Activated naive CD4-positive, alpha-beta T cell treated with anti-CD3 and anti-CD28 coated beads, Interleukin-2, amount 10 ng/mL, durations not matched to agents 7 days and 5 days (primary cell): ENCODE measurements around the gene PRKCA.

Experiments used
- CTCF ChIA-PET: fragments of 350-600 bp; sonication (Branson Sonifier 250); formaldehyde crosslinking; loops from one replicate; lab custom pipeline; 2021; ENCODE audit warnings: antibody characterized with exemption; lab: Charles Lee
- DNase-seq: peaks from one replicate; pipeline ENCODE4 v3.0.0-alpha.2; 2020
- H3K27ac Mint-ChIP-seq: one replicate; pipeline ENCODE4 v1.8.0; 2021; ENCODE audit warnings: mild to moderate bottlenecking, moderate library complexity, mixed read lengths
- H3K27me3 Mint-ChIP-seq: one replicate; pipeline ENCODE4 v1.8.0; 2021; ENCODE audit warnings: mild to moderate bottlenecking, mixed read lengths
- H3K36me3 Mint-ChIP-seq: one replicate; pipeline ENCODE4 v1.8.0; 2021; ENCODE audit warnings: mixed read lengths
- H3K4me1 Mint-ChIP-seq: one replicate; pipeline ENCODE4 v1.8.0; 2021; ENCODE audit warnings: mixed read lengths
- H3K4me3 Mint-ChIP-seq: one replicate; pipeline ENCODE4 v1.8.0; 2021; ENCODE audit warnings: mild to moderate bottlenecking, moderate library complexity, mixed read lengths
- H3K9me3 Mint-ChIP-seq: one replicate; pipeline ENCODE4 v1.8.0; 2021; ENCODE audit warnings: mixed read lengths

Gene PRKCA

DNA sequence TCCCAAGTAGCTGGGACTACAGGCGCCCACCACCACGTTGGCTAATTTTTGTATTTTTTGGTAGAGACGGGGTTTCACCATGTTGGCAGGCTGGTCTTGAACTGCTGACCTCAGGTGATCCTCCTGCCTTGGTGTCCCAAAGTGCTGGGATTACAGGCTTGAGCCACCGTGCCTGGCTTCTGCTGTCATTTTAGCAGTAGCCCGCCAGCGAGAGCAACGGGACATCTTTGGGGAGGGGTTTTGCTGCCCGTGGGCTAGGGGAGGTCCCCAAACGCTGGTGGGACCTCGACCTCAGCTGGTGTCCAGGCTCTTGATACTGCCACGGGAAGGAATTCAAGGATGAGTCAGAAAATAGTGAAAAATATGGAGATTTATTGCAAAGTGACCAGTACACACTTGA lies 424.4 kb downstream of the PRKCA start:
- CTCF ChIA-PET = interaction anchor here (1.1 to 1.8 kb wide), 3 partner anchors 10 to 562 kb away, joined by 3 to 6 read pairs (median 5); no protein-coding TSS in a partner anchor
- Mint-ChIP-seq H3K4me1 (peaks cover 24% of the 10 kb centered on the region), H3K4me3 (no peak overlapping the region), H3K36me3 (peaks cover 5% of the 10 kb centered on the region), H3K27ac (no peak overlapping the region), H3K9me3 (no peaks in the 10 kb centered on the region), H3K27me3 (no peaks in the 10 kb centered on the region)
- DNase-seq = no peak

GRCh38 chr17:66727634-66728570 lies 425.5 kb downstream of the PRKCA start:
- Mint-ChIP-seq H3K9me3 (no peaks in the 10 kb centered on the region), H3K4me1 (peaks cover 24% of the 10 kb centered on the region), H3K4me3 (no peak overlapping the region), H3K36me3 (peaks cover 13% of the 10 kb centered on the region), H3K27me3 (no peaks in the 10 kb centered on the region), H3K27ac (no peak overlapping the region)
- DNase-seq = peak; percentile 64
- CTCF ChIA-PET = interaction anchor here (0.8 to 1.8 kb wide), 9 partner anchors 9 to 563 kb away, joined by 3 to 6 read pairs (median 3); no protein-coding TSS in a partner anchor

- no peak overlapping the region for H3K27ac Mint-ChIP-seq
- H3K36me3 Mint-ChIP-seq = peaks cover 29% of the 10 kb centered on the region
- peaks cover 17% of the 10 kb centered on the region for H3K4me1 Mint-ChIP-seq
- no peaks in the 10 kb centered on the region for H3K9me3 Mint-ChIP-seq
- H3K27me3 Mint-ChIP-seq = no peaks in the 10 kb centered on the region
- no peak overlapping the region for H3K4me3 Mint-ChIP-seq
- no peak for DNase-seq
- CTCF ChIA-PET = interaction anchor here (1.0 kb wide), 1 partner anchor 8 kb away, joined by 3 read pairs; no protein-coding TSS in a partner anchor
Measured at GRCh38 chr17:66730461-66730923, 428.1 kb downstream of the PRKCA start.

GRCh38 chr17:66733759-66734158 lies 431.3 kb downstream of the PRKCA start:
- H3K4me1 Mint-ChIP-seq = peaks cover 8% of the 10 kb centered on the region
- DNase-seq = no peak
- H3K9me3 Mint-ChIP-seq = no peaks in the 10 kb centered on the region
- H3K27ac Mint-ChIP-seq = peak overlapping the region; percentile 63
- H3K36me3 Mint-ChIP-seq = peaks cover 46% of the 10 kb centered on the region
- CTCF ChIA-PET = no interaction called here
- no peaks in the 10 kb centered on the region for H3K27me3 Mint-ChIP-seq
- no peak overlapping the region for H3K4me3 Mint-ChIP-seq

GRCh38 chr17:66734186-66734943 lies 432.0 kb downstream of the PRKCA start:
- peaks cover 8% of the 10 kb centered on the region for H3K4me1 Mint-ChIP-seq
- H3K4me3 Mint-ChIP-seq = no peak overlapping the region
- CTCF ChIA-PET = no interaction called here
- peaks cover 46% of the 10 kb centered on the region for H3K36me3 Mint-ChIP-seq
- DNase-seq = no peak
- peak overlapping the region; percentile 63 for H3K27ac Mint-ChIP-seq
- no peaks in the 10 kb centered on the region for H3K27me3 Mint-ChIP-seq
- no peaks in the 10 kb centered on the region for H3K9me3 Mint-ChIP-seq

DNA sequence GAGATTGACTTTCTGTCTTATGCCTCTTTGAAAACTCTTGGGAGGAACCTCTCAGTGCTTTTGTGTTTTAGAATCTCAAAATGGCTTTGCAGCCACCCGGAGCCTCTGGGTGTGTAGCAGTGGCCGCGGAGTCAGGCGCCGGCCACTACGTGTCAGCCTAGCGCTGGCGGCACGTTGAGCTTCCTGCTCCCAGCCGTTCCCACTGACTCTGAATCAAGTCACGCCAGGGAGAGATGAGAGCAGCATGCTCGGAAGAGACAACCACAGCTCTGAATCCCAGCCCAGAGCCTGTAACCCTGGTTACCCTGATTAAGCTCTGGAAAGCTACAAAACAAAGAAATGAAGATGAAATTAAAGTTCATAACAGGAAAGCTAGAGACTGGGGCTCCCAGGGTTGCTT lies 435.1 kb downstream of the PRKCA start:
- Mint-ChIP-seq H3K27me3 (no peaks in the 10 kb centered on the region), H3K36me3 (peaks cover 52% of the 10 kb centered on the region), H3K27ac (no peak overlapping the region), H3K4me3 (no peak overlapping the region), H3K4me1 (peaks cover 2% of the 10 kb centered on the region), H3K9me3 (no peaks in the 10 kb centered on the region)
- no peak for DNase-seq
- CTCF ChIA-PET = interaction anchor here (1.8 kb wide), 1 partner anchor 10 kb away, joined by 5 read pairs; no protein-coding TSS in a partner anchor

DNA sequence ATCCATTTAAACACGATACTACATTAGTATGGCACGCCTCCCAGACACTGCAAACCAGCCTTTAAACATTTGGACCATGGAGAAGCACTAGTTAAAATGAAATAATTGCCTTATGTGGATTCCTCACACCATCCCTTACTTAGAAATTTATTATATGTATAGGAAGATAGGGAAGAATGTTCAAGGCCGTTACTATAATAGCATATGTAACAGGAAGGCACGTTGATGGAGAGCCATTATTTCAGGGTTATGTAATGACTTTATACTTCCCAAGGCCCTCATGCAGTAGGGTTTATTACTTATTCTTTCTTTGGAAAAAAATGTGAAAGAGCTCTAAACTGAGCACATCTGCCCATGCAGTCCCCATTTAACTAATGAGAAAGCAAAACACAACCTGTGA lies 435.9 kb downstream of the PRKCA start:
- Mint-ChIP-seq H3K27me3 (no peaks in the 10 kb centered on the region), H3K36me3 (peaks cover 53% of the 10 kb centered on the region), H3K9me3 (no peaks in the 10 kb centered on the region), H3K4me1 (peaks cover 2% of the 10 kb centered on the region), H3K27ac (no peak overlapping the region), H3K4me3 (no peak overlapping the region)
- no peak for DNase-seq
- CTCF ChIA-PET = no interaction called here

DNA sequence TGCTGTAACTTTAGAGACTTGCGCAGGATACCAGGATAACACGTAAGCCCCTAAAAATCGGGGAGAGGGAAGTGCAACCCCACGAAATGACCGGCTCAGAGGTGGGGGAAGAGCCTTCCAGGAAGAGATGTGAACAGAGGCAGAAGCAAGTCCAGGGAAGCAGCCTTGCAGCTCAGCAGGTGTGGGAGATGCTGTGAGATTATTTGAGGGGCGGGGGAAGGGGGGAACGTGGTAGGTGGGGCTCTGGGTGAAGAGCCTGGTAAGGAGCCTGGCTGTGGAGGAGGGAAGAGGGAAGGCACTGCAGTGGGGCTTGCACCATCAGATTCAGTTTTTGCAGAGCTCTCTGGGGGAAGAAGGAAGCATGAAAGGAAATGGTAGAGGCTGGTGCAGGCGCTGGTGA lies 437.1 kb downstream of the PRKCA start:
- CTCF ChIA-PET = no interaction called here
- H3K27ac Mint-ChIP-seq = peak overlapping the region; percentile 52
- no peaks in the 10 kb centered on the region for H3K4me1 Mint-ChIP-seq
- H3K9me3 Mint-ChIP-seq = no peaks in the 10 kb centered on the region
- DNase-seq = no peak
- H3K27me3 Mint-ChIP-seq = no peaks in the 10 kb centered on the region
- no peak overlapping the region for H3K4me3 Mint-ChIP-seq
- peaks cover 56% of the 10 kb centered on the region for H3K36me3 Mint-ChIP-seq

- H3K4me1 Mint-ChIP-seq = no peaks in the 10 kb centered on the region
- H3K36me3 Mint-ChIP-seq = peaks cover 55% of the 10 kb centered on the region
- H3K27me3 Mint-ChIP-seq = no peaks in the 10 kb centered on the region
- H3K27ac Mint-ChIP-seq = no peak overlapping the region
- H3K4me3 Mint-ChIP-seq = no peak overlapping the region
- no peak for DNase-seq
- CTCF ChIA-PET = interaction anchor here (2.1 kb wide), 1 partner anchor 12 kb away, joined by 6 read pairs; no protein-coding TSS in a partner anchor
- H3K9me3 Mint-ChIP-seq = no peaks in the 10 kb centered on the region
Measured at GRCh38 chr17:66740226-66740625, 437.8 kb downstream of the PRKCA start.

DNA sequence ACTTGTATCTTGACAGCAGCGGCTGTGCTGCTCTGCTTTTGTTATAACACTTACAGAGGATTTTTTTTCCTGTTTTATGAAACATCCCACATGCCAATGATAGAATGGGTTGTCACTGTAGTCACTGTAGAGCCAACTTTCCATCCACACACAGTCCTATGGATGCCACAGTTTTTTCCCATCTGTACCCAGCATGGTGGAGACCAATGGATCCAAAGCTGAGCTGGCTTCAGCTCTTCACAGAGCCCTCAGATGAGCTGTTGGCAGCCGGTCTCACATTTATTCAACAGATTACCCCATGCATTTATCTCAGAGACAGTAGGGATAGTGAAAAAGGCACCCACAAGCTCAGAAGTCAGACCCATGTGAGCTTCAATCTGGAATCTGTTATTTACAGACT lies 441.1 kb downstream of the PRKCA start:
- no peak overlapping the region for H3K27ac Mint-ChIP-seq
- no peaks in the 10 kb centered on the region for H3K4me1 Mint-ChIP-seq
- H3K4me3 Mint-ChIP-seq = no peak overlapping the region
- no peaks in the 10 kb centered on the region for H3K9me3 Mint-ChIP-seq
- CTCF ChIA-PET = no interaction called here
- peaks cover 53% of the 10 kb centered on the region for H3K36me3 Mint-ChIP-seq
- H3K27me3 Mint-ChIP-seq = no peaks in the 10 kb centered on the region
- no peak for DNase-seq

DNA sequence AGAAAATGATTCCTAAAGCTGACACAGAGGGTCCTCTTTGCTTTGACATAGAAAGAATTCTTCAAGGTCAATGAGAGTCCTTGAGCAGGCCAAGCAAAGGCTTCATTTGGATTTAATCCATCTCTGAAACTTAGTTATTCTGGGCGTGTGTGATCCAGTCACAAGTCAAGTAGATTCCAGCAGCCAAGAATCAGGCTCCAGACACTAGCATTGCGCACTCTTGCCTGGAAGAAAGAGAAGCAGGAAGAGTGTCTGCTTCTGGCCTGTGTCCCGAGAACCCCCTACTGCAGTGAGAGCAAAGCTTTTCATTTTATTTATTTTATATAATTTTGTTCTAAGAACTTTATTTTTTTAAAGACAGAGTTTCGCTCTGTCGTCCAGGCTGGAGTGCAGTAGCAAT lies 444.3 kb downstream of the PRKCA start:
- H3K27me3 Mint-ChIP-seq = no peaks in the 10 kb centered on the region
- H3K4me3 Mint-ChIP-seq = no peak overlapping the region

GRCh38 chr17:66747578-66748275 lies 445.3 kb downstream of the PRKCA start:
- H3K4me1 Mint-ChIP-seq = no peaks in the 10 kb centered on the region

More for the DNA sequence above, 444.3 kb downstream of the PRKCA start:
- CTCF ChIA-PET = no interaction called here
- no peaks in the 10 kb centered on the region for H3K9me3 Mint-ChIP-seq
- peaks cover 57% of the 10 kb centered on the region for H3K36me3 Mint-ChIP-seq
- H3K27ac Mint-ChIP-seq = no peak overlapping the region
- DNase-seq = no peak
- no peaks in the 10 kb centered on the region for H3K4me1 Mint-ChIP-seq

DNA sequence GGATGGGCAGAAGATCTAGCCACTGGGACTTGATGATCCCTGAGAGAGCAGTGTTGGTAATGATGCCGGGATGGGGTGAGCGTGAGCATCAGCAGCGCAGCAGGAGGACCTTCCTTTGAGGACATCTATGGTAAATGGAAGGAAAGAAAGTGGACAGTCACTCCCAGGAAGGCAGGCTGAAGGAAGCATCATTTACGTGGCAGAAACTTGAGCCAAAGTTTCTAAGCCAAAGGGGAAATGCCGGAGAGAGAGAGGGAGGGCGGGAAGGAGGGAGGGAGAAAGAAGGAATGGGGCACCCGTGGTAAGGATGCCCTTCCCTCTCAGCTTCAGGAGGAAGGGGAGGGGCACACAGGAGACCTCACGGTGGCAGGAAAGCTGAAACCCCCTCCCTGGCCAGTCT lies 446.2 kb downstream of the PRKCA start:
- Mint-ChIP-seq H3K27me3 (no peaks in the 10 kb centered on the region), H3K27ac (no peak overlapping the region), H3K9me3 (no peaks in the 10 kb centered on the region), H3K4me3 (no peak overlapping the region), H3K4me1 (no peaks in the 10 kb centered on the region), H3K36me3 (peaks cover 47% of the 10 kb centered on the region)
- no peak for DNase-seq
- CTCF ChIA-PET = no interaction called here

More at GRCh38 chr17:66747578-66748275, 445.3 kb downstream of the PRKCA start:
- H3K9me3 Mint-ChIP-seq = no peaks in the 10 kb centered on the region
- CTCF ChIA-PET = no interaction called here
- peaks cover 50% of the 10 kb centered on the region for H3K36me3 Mint-ChIP-seq
- H3K27ac Mint-ChIP-seq = no peak overlapping the region
- DNase-seq = no peak
- no peaks in the 10 kb centered on the region for H3K27me3 Mint-ChIP-seq
- no peak overlapping the region for H3K4me3 Mint-ChIP-seq
